Measurements from ENCODE around the gene THADA. TPM values are rescaled to one million over a fixed set of nuclear protein-coding genes. Genes with fewer than 3 reads are reported as not detected.
A peak's percentile ranks its signal among the peaks of the same experiment; 100 is the strongest.

Gene THADA
- total RNA-seq, 1 donor from 2014 or later = 32.9 TPM

DNA sequence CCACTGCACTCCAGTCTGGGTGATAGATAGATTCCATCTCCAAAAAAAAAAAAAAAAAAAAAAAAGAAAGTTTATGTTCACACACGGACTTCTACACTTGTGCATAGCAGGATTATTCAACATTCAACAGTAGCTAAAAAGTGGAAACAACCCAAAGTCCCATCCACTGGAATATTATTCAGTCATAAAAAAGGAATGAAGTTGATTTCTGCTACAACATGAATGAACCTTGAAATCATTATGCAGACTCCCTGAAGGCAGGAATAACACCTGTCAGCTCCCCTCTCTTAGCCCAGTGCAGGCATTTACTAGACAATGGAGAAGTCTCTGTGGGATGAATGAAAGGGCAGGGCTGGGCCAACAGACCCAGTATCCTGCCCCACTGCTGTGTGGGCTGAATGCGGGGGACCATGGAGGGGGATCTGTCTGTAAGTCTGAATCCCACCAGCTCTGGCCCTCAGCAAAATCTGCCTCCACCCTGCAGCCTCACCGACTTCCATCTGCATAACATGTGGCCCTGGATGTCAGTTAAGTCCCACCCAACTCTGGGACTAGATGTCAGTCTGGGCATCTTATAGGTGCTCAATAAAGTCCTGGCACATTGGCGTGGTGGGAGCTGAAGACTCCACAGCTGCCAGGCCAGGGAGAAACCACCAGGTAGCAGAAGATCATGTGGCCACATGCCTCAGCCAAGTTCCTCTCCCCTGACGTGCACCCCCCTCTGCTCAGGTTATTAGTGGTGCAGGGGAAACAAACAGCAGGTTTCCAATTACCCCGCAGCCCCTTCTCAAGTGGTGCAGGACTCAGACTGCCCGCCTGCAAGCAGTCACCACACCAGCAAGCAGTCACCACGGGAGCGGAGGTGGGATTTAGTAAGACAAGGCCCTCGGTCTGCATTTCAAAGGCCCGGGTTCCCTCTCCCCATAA lies 378.3 kb downstream of the THADA start:
- TF ChIP-seq, protein P1, sequence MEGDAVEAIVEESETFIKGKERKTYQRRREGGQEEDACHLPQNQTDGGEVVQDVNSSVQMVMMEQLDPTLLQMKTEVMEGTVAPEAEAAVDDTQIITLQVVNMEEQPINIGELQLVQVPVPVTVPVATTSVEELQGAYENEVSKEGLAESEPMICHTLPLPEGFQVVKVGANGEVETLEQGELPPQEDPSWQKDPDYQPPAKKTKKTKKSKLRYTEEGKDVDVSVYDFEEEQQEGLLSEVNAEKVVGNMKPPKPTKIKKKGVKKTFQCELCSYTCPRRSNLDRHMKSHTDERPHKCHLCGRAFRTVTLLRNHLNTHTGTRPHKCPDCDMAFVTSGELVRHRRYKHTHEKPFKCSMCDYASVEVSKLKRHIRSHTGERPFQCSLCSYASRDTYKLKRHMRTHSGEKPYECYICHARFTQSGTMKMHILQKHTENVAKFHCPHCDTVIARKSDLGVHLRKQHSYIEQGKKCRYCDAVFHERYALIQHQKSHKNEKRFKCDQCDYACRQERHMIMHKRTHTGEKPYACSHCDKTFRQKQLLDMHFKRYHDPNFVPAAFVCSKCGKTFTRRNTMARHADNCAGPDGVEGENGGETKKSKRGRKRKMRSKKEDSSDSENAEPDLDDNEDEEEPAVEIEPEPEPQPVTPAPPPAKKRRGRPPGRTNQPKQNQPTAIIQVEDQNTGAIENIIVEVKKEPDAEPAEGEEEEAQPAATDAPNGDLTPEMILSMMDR (IDR thresholded peaks at IDR 0.05) = no peak
- no peaks in the 10 kb centered on the region for H3K27me3 ChIP-seq
- peaks cover 12% of the 10 kb centered on the region for H3K36me3 ChIP-seq
- no peak overlapping the region for H3K4me3 ChIP-seq
- DNase-seq (no peak), ATAC-seq (no peak)
- peak overlapping the region; percentile 98 for H3K27ac ChIP-seq
- intact Hi-C loops (cut with DNase I) = loop anchor here (10.0 kb wide), 1 partner anchor 53 kb away; no protein-coding TSS in a partner anchor
- H3K9me3 ChIP-seq = no peaks in the 10 kb centered on the region
- H3K4me1 ChIP-seq = peaks cover 54% of the 10 kb centered on the region

DNA sequence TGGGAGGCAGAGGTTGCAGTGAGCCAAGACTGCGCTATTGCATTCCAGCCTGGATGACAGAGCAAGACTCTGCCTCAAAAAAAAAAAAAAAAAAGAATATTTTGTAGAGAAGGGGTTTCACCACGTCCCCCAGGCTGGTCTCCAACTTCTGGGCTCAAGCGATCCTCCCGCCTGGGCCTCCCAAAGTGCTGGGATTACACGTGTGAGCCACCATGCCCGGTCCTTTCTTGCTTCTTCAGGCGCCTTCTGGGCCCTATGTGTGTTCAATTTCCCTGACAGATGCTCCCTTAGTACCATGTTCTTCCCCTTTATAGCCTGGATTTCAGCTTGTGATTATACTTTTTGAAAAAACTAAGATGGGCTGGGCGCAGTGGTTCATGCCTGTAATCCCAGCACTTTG lies 379.2 kb downstream of the THADA start:
- no peak for DNase-seq
- intact Hi-C loops (cut with DNase I) = loop anchor here (10.0 kb wide), 1 partner anchor 52 kb away; no protein-coding TSS in a partner anchor
- Histone ChIP-seq H3K27me3 (no peaks in the 10 kb centered on the region), H3K4me3 (no peak overlapping the region), H3K9me3 (no peaks in the 10 kb centered on the region), H3K4me1 (peaks cover 48% of the 10 kb centered on the region), H3K36me3 (peaks cover 3% of the 10 kb centered on the region), H3K27ac (peak overlapping the region; percentile 98)
- no peak for ATAC-seq
- TF ChIP-seq, protein P1 (IDR thresholded peaks at IDR 0.05) = no peak

DNA sequence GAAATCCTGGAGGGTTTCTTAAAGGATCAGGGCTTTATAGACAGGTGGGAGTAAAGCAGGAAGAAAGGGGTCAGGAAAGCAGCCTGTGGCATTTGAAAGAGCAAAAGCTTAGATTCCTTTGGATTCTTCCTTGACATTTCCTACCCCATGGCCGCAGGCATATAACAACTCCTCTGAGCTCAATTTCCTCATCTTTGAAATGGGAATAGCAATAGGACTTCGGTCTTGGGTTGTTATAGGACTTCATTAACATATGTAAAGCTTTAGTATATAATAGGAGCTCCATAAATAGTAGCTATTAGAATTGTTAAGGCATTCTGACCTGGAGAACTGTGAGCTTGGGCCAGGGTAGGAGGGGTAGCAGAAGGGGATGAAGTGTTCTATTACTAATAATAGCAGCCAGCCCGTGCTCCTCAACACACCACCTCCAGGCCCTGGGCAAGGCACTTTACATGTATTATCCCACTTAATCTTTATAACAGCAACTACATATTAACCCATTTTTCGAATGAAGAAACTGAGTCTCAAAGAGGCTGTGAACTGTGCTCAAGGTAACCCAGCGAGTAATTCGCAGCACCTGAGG lies 380.1 kb downstream of the THADA start:
- H3K27ac ChIP-seq = peak overlapping the region; percentile 98
- no peaks in the 10 kb centered on the region for H3K36me3 ChIP-seq
- no peaks in the 10 kb centered on the region for H3K27me3 ChIP-seq
- H3K4me1 ChIP-seq = peaks cover 44% of the 10 kb centered on the region
- no peaks in the 10 kb centered on the region for H3K9me3 ChIP-seq
- TF ChIP-seq, protein P1 (IDR thresholded peaks at IDR 0.05) = no peak
- intact Hi-C loops (cut with DNase I) = loop anchor here (10.0 kb wide), 1 partner anchor 51 kb away; no protein-coding TSS in a partner anchor
- DNase-seq = no peak
- ATAC-seq = no peak
- H3K4me3 ChIP-seq = no peak overlapping the region

DNA sequence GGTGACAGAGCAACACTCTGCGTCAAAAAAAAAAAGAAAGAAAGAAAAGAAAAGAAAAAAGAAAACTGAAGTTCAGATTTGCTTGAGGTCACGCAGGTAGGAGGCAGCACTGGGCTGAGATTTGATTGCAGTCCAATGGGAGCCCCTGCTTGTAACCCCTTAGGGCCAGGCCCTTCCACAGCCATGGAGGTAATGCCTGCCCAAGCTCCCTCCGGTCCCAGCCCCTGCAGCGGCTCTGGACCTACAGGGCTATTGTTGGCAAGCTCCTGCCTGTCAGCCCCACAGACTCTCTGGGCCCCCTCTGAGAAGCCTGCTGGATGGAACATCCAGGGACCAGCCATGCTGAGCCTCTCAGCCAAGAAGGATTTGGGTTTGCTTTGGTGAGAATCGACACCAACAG lies 381.6 kb downstream of the THADA start:
- TF ChIP-seq, protein P1 (IDR thresholded peaks at IDR 0.05) = no peak
- H3K36me3 ChIP-seq = no peaks in the 10 kb centered on the region
- H3K4me3 ChIP-seq = no peak overlapping the region
- no peak overlapping the region for H3K27ac ChIP-seq
- intact Hi-C loops (cut with DNase I) = loop anchor here (10.0 kb wide), 1 partner anchor 49 kb away; no protein-coding TSS in a partner anchor
- peaks cover 38% of the 10 kb centered on the region for H3K4me1 ChIP-seq
- H3K9me3 ChIP-seq = no peaks in the 10 kb centered on the region
- DNase-seq (no peak), ATAC-seq (no peak)
- H3K27me3 ChIP-seq = no peaks in the 10 kb centered on the region

DNA sequence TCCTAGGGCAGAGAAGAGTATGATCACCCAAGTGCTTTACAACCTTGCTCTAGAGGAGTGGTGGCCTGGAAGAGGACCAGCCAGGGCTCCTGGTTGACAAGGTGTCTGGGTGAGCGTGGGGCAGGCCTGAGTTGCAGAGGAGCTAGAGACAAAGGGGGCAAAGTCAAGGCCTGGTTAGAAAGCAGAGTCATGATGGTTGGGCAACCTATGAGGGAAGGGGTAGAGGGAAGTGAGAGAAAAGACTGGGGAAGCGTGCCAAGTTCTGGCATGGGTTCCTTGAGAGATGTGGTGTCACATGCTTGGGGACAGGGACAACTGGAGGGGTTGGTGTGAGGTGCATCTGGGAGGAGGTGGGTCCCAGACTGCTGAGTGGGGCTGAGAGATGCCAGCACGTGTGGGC lies 382.9 kb downstream of the THADA start:
- Histone ChIP-seq H3K36me3 (no peaks in the 10 kb centered on the region), H3K27me3 (no peaks in the 10 kb centered on the region), H3K9me3 (no peaks in the 10 kb centered on the region), H3K4me3 (no peak overlapping the region), H3K27ac (peak overlapping the region; percentile 60), H3K4me1 (peaks cover 24% of the 10 kb centered on the region)
- ATAC-seq (peak; percentile 76), DNase-seq (peak; percentile 74)
- intact Hi-C loops (cut with DNase I) = loop anchor here (10.0 kb wide), 1 partner anchor 48 kb away; no protein-coding TSS in a partner anchor
- TF ChIP-seq, protein P1 (IDR thresholded peaks at IDR 0.05) = no peak
